Glutamatergic neuron (in vitro differentiated cells): ENCODE results near the gene IKZF3. TPM values are rescaled to one million over a fixed set of nuclear protein-coding genes. Genes with fewer than 3 reads are reported as not detected.

Experiments used
- DNase-seq: peaks from one replicate; pipeline ENCODE4 v3.0.0; 2022
- H3K27ac Mint-ChIP-seq: one replicate; pipeline ENCODE4 v1.8.0; 2020; ENCODE audit warnings: mild to moderate bottlenecking, mixed read lengths, inconsistent platforms; ENCODE audit not compliant: unreplicated experiment
- H3K27me3 Mint-ChIP-seq: one replicate; pipeline ENCODE4 v1.8.0; 2020; ENCODE audit warnings: mild to moderate bottlenecking, moderate library complexity, mixed read lengths, inconsistent platforms; ENCODE audit not compliant: unreplicated experiment
- H3K36me3 Mint-ChIP-seq: one replicate; pipeline ENCODE4 v1.8.0; 2020; ENCODE audit warnings: mild to moderate bottlenecking, mixed read lengths, inconsistent platforms; ENCODE audit not compliant: unreplicated experiment
- H3K4me1 Mint-ChIP-seq: one replicate; pipeline ENCODE4 v1.8.0; 2020; ENCODE audit warnings: mild to moderate bottlenecking, low read depth, mixed read lengths, inconsistent platforms; ENCODE audit not compliant: unreplicated experiment
- H3K4me3 Mint-ChIP-seq: one replicate; pipeline ENCODE4 v1.8.0; 2020; ENCODE audit warnings: mild to moderate bottlenecking, mixed read lengths, inconsistent platforms; ENCODE audit not compliant: unreplicated experiment
- H3K9me3 Mint-ChIP-seq: one replicate; pipeline ENCODE4 v1.8.0; 2020; ENCODE audit warnings: mild to moderate bottlenecking, moderate library complexity, mixed read lengths, inconsistent platforms; ENCODE audit not compliant: unreplicated experiment
- total RNA-seq: library from RNA; stranded (reverse); fragmentation: NEBNext Ultra II Directional; extraction: Animal tissue kit (Norgen Biotek cat#: 25700); gene quantifications from one replicate; pipeline ENCODE4 v1.2.1, GENCODE V29; 2021; ENCODE audit not compliant: unreplicated experiment
- TF ChIP-seq, protein P1 (sequence below): fragments of 200-600 bp; sonication (generic); IDR thresholded peaks from one replicate; pipeline ENCODE4 v1.5.0; 2021; ENCODE audit not compliant: partially characterized antibody, unreplicated experiment

Gene IKZF3
- total RNA-seq, 1 donor from 2014 or later, result not detected

- Mint-ChIP-seq H3K9me3 (no peaks in the 10 kb centered on the region), H3K4me1 (peaks cover 1% of the 10 kb centered on the region), H3K27me3 (peaks cover 2% of the 10 kb centered on the region)
These were observed 90.1 kb downstream of the IKZF3 start for GRCh38 chr17:39774047-39774446.

GRCh38 chr17:39772987-39773934, 90.9 kb downstream of the IKZF3 start:
- H3K27ac Mint-ChIP-seq, result no peak overlapping the region
- DNase-seq, result no peak
- H3K9me3 Mint-ChIP-seq, result no peaks in the 10 kb centered on the region
- TF ChIP-seq, protein P1, sequence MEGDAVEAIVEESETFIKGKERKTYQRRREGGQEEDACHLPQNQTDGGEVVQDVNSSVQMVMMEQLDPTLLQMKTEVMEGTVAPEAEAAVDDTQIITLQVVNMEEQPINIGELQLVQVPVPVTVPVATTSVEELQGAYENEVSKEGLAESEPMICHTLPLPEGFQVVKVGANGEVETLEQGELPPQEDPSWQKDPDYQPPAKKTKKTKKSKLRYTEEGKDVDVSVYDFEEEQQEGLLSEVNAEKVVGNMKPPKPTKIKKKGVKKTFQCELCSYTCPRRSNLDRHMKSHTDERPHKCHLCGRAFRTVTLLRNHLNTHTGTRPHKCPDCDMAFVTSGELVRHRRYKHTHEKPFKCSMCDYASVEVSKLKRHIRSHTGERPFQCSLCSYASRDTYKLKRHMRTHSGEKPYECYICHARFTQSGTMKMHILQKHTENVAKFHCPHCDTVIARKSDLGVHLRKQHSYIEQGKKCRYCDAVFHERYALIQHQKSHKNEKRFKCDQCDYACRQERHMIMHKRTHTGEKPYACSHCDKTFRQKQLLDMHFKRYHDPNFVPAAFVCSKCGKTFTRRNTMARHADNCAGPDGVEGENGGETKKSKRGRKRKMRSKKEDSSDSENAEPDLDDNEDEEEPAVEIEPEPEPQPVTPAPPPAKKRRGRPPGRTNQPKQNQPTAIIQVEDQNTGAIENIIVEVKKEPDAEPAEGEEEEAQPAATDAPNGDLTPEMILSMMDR, result no peak
- peaks cover 1% of the 10 kb centered on the region for H3K4me1 Mint-ChIP-seq
- H3K4me3 Mint-ChIP-seq, result no peak overlapping the region
- peaks cover 2% of the 10 kb centered on the region for H3K27me3 Mint-ChIP-seq
- H3K36me3 Mint-ChIP-seq, result no peaks in the 10 kb centered on the region

More at GRCh38 chr17:39774047-39774446, 90.1 kb downstream of the IKZF3 start:
- no peak overlapping the region for H3K27ac Mint-ChIP-seq
- TF ChIP-seq, protein P1, result no peak
- no peak for DNase-seq
- H3K4me3 Mint-ChIP-seq, result no peak overlapping the region
- H3K36me3 Mint-ChIP-seq, result no peaks in the 10 kb centered on the region

DNA sequence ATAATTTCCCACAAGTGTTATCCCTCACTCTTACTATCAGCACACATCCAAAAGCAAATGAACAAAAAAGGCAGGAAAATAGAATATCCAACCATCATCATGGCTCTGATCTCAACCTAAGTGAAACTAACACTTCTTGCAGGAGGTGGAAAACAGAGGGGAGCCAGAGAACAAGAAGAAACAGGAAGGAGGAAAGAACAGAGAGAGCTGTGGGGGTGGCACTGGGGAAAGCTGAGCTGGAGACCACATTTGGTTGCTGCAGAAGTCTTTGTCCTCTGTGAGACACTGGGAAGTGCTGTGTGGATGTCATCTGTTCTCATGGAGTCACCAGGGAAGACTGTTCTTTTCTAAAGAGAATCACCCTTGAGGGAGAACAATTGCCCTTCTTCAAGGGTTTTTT, 91.7 kb downstream of the IKZF3 start:
- no peaks in the 10 kb centered on the region for H3K36me3 Mint-ChIP-seq
- TF ChIP-seq, protein P1, result no peak
- no peak overlapping the region for H3K4me3 Mint-ChIP-seq
- no peak overlapping the region for H3K27ac Mint-ChIP-seq
- H3K4me1 Mint-ChIP-seq, result peaks cover 1% of the 10 kb centered on the region
- DNase-seq, result no peak
- H3K27me3 Mint-ChIP-seq, result peaks cover 2% of the 10 kb centered on the region
- no peaks in the 10 kb centered on the region for H3K9me3 Mint-ChIP-seq

GRCh38 chr17:39769974-39770587, 94.0 kb downstream of the IKZF3 start:
- no peak for DNase-seq
- Mint-ChIP-seq H3K4me3 (no peak overlapping the region), H3K36me3 (peaks cover 8% of the 10 kb centered on the region), H3K4me1 (peaks cover 1% of the 10 kb centered on the region), H3K9me3 (no peaks in the 10 kb centered on the region), H3K27ac (no peak overlapping the region), H3K27me3 (peaks cover 4% of the 10 kb centered on the region)
- TF ChIP-seq, protein P1, result no peak

DNA sequence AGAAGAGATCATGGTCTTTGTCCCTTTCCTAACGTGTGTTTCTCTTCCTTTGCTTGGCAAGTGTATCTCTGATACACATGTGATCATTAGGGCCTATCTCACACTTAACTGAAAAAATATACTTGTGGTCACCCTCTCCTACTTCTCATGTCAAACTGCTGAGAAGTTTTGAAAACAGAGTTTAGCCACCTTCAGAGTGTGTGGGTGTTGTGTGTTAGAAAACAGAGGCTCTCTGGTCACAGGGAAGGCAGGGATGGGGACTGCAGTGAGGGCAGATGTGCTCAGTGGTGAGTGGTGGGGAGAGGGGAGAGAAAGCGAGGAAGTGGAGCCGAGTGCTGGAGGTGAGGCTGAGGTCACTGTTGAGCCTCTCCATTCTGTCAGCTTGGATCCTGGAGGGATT, 97.0 kb downstream of the IKZF3 start:
- Mint-ChIP-seq H3K27ac (no peak overlapping the region), H3K27me3 (peaks cover 4% of the 10 kb centered on the region), H3K4me1 (peaks cover 1% of the 10 kb centered on the region), H3K4me3 (no peak overlapping the region), H3K9me3 (no peaks in the 10 kb centered on the region), H3K36me3 (peaks cover 9% of the 10 kb centered on the region)
- TF ChIP-seq, protein P1, result no peak
- DNase-seq, result no peak
